Measurements from ENCODE around the gene ST14.
"Not testable (repeated sequence)": the region's sequence is repeated elsewhere in the genome, so short reads cannot be mapped to it uniquely, and the experiment has no call there.

ST14 gene

GRCh38 chr11:130223291-130223971, 63.8 kb downstream of the ST14 start:
- DNase-seq (ENCODE audit: low read depth in 1 of 2, low spot score in 1 of 2): no peak

DNA sequence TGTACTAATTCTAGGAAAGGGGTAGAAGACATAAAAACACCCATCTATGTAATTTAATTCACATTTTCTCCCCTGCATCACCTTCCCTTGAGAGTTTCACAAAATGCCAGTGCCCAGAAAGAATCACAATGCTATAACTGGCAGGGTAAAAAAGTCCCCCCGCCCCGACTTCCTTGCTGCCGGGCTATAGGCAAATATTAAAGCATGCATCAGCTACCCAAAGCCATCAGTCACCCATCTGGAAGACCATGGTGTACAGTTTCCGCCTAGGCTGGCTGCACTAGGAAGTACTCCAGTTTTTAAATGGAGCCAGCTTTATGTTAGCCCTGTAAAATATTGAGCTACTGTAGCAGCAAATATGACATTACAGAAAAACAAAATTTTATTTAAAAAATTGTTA, 67.8 kb downstream of the ST14 start:
- DNase-seq (ENCODE audit: low read depth in 1 of 2, low spot score in 1 of 2): no peak

DNA sequence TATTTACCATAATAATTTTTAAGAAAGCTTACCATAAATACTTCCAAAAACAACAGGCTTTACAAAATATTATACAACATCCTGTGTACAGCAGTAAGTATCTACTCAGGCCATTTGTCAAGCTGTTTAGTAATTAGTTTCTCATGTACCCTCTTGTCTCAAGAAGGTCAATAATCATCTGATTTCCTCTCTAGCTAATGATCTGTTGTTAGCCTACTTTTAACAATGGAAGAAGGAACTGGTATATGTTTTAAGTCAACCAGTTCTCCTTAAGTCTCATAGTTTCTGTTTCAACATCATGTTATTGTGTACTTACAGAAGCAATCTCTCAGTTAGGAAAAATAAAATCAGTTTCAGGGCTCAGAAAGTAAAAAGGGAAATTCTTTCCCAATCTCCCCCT, 73.9 kb downstream of the ST14 start:
- DNase-seq (ENCODE audit: low read depth in 1 of 2, low spot score in 1 of 2): not testable (repeated sequence)

GRCh38 chr11:130233888-130234287, 74.3 kb downstream of the ST14 start:
- DNase-seq (ENCODE audit: low read depth in 1 of 2, low spot score in 1 of 2): not testable (repeated sequence)

- DNase-seq (ENCODE audit: low read depth in 1 of 2, low spot score in 1 of 2): no peak
These were observed 74.7 kb downstream of the ST14 start for GRCh38 chr11:130234315-130234714.

DNA sequence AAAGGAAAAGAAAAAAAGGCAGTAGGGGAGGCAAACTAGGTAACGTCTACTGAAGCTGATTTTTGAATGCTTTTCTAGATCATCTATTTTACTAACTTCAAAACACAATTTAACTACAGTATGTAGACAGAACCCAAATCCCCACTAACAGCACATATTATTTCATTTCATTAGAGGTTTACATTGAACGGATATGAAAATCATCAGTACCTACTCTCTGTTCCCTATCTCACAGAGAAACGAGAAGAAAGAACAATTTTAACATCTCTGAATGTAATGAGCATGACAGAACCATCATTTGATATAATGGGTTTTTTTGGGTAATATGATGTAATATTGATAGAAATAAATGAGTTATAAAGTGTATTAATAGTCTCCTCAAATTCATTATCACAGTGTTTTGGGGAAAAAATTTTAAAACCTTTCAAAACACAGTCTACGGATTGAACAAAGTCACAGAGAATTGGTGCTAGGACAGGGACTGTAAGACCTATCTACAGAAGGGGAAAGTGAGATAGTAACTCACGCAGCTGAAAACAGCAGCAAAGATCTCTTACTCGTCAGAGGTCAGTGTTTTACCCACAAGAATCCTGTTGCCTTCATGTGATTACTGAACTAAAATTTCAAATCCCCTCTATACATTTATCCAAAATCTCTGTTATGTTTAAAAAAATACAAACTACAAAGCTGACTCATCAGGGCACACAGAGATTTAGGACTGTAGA, 77.9 kb downstream of the ST14 start:
- no peak for DNase-seq (ENCODE audit: low read depth in 1 of 2, low spot score in 1 of 2)

DNA sequence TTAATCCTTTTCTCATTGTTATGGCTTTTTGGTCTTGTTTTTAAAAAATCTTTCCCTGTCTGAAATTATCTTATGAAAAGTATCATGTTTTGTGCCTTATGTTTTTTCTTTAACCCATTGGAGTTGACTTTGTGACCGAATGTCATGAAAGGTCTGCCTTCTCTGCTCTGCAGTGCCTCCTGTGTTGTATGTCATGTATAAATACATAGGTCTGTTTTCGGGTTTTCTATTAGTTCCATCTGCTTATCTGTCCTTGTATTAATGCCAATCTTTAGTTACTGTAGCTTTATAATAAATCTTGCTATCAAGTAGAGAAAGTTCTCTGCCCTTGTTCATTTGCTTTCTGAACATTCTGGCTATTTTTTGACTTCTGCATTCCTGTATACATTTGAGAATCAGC, 82.1 kb downstream of the ST14 start:
- DNase-seq (ENCODE audit: low read depth in 1 of 2, low spot score in 1 of 2): no peak

GRCh38 chr11:130243816-130244215, 84.2 kb downstream of the ST14 start:
- no peak for DNase-seq (ENCODE audit: low read depth in 1 of 2, low spot score in 1 of 2)

GRCh38 chr11:130244848-130245247, 85.3 kb downstream of the ST14 start:
- DNase-seq (ENCODE audit: low read depth in 1 of 2, low spot score in 1 of 2): no peak

DNA sequence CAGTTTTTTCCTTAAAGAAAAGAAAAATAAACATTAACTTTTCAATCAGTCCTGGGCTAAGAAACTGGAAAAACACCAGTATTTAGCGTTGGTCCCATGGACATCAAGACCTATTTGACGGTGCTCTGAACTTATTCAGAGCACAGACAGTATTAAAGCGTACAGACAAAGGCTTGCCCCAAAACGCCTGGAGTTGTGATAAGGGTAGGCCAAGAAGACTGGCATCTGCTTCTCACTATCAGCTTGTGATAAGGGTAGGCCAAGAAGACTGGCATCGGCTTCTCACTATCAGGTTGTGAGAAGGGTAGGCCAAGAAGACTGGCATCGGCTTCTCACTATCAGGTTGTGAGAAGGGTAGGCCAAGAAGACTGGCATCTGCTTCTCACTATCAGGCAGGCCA, 85.8 kb downstream of the ST14 start:
- DNase-seq (ENCODE audit: low read depth in 1 of 2, low spot score in 1 of 2): not testable (repeated sequence)

DNA sequence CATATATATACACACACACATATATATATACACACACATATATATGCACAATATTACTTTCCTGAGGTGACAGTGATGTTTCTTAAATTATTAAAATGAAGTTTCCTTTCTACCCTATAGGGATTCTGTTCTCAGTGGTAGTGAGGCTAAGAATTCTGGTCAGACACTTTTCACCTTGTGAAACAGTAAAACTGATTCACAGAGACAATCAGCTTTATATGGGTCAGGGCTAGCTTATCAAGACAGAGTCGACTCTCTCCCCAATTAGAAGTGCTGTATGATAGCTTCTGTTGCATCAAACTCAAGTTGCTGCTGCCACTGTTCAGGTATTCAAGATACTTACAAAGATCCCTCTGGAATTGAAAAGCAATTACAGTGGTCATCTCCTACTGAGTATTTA, 86.7 kb downstream of the ST14 start:
- DNase-seq (ENCODE audit: low read depth in 1 of 2, low spot score in 1 of 2): no peak

GRCh38 chr11:130246738-130247137, 87.2 kb downstream of the ST14 start:
- DNase-seq (ENCODE audit: low read depth in 1 of 2, low spot score in 1 of 2): no peak

DNA sequence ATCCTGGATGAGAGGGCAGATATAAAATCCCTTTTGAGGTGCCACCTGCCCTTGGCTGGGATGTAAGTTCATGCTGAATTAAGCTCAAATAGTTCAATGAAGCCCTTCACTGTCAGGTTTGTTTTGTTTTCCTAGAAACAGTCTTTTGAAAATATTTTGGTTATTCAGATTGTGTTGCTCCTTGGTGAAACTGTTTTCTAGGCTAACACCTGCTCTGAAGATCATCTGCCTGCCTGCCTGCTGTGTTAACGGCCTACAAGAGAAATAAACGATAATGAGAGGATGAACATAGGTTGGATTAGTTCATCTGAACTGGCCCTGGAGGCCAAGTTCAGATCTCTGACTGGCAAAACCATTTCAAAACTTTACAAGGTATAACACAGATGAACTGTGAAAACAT, 87.7 kb downstream of the ST14 start:
- DNase-seq (ENCODE audit: low read depth in 1 of 2, low spot score in 1 of 2): no peak

DNA sequence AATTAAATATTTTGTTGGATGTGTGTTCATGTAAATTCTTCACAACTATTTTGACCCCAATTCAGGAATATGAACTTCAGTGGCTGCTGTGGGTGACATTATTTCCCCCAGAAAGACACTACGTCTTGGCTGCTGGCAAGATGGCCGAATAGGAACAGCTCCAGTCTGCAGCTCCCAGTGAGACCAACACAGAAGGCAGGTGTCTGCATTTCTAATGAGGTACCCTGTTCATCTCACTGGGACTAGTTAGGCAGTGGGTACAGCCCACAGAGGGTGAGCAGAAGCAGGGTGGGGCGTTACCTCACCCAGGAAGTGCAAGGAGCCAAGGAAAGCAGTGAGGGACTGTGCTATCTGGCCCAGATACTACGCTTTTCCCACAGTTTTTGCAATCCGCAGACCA, 89.8 kb downstream of the ST14 start:
- no peak for DNase-seq (ENCODE audit: low read depth in 1 of 2, low spot score in 1 of 2)

DNA sequence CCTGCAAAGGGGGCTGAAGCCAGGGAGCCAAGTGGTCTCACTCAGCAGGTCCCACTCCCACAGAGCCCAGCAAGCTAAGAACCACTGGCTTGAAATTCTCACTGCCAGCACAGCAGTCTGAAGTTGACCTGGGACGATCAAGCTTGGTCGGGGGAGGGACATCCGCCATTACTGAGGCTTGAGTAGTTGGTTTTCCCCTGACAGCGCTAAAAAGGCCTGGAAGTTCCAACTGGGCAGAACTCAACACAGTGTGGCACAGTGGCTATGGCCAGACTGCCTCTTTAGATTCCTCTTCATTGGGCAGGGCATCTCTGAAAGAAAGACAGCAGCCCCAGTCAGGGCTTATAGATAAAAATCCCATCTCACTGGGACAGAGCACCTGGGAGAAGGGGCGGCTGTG, 90.3 kb downstream of the ST14 start:
- DNase-seq (ENCODE audit: low read depth in 1 of 2, low spot score in 1 of 2): not testable (repeated sequence)

DNA sequence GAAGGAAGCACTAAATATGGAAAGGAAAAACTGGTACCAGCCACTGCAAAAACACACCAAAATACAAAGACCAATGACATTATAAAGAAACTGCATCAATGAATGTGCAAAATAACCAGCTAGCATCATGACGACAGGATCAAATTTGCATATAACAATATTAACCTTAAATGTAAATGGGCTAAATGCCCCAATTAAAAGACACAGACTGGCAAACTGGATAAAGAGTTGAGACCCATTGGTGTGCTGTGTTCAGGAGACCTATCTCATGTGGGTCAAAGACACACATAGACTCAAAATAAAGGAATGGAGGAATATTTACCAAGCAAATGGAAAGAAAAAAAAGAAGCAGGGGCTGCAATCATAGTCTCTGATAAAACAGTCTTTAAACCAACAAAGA, 92.2 kb downstream of the ST14 start:
- DNase-seq (ENCODE audit: low read depth in 1 of 2, low spot score in 1 of 2): not testable (repeated sequence)
